Right lobe of liver (tissue), 4 donors: Measurements from ENCODE around the gene SLC26A5.

Experiments
- POLR2A ChIP-seq: fragments of 450-650 bp; IDR thresholded peaks from one replicate; pipeline ENCODE4 v1.6.1; 2017; ENCODE audit warnings: antibody characterized with exemption, mild to moderate bottlenecking
- TF ChIP-seq, protein P1 (sequence below), 4 donors: fragments of 200-600 bp in 3 of 4; fragments of 450-650 bp in 1 of 4; IDR thresholded peaks; one replicate each; pipeline versions ENCODE4 v1.5.1 to v1.8.0; 2016 to 2022; ENCODE audit warnings: antibody characterized with exemption in 4 of 4, mild to moderate bottlenecking in 2 of 4
- donor health status: DM: no; HTN: no; CAD: no.
- donor health status: DM: no; HTN: no; CAD: no.
- donor health status: DM: no; HTN: yes; CAD: no.

DNA sequence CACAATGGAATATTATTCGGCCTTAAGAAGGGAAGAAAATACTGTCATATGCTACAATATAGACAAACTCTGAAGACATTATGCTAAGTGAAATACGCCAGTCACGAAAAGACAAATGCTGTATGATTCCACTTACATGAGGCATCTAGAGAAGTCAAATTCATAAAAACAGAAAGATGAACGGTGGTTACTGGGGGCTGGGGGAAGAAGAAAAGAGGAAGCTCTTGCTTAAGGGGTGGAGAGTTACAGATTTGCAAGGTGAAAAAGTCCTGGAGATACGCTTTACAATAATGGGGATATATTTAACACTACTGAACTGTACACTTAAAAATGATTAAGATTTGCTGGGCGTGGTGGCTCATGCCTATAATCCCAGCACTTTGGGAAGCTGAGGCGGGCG is 49.5 kb downstream of the SLC26A5 start:
- TF ChIP-seq, protein P1, sequence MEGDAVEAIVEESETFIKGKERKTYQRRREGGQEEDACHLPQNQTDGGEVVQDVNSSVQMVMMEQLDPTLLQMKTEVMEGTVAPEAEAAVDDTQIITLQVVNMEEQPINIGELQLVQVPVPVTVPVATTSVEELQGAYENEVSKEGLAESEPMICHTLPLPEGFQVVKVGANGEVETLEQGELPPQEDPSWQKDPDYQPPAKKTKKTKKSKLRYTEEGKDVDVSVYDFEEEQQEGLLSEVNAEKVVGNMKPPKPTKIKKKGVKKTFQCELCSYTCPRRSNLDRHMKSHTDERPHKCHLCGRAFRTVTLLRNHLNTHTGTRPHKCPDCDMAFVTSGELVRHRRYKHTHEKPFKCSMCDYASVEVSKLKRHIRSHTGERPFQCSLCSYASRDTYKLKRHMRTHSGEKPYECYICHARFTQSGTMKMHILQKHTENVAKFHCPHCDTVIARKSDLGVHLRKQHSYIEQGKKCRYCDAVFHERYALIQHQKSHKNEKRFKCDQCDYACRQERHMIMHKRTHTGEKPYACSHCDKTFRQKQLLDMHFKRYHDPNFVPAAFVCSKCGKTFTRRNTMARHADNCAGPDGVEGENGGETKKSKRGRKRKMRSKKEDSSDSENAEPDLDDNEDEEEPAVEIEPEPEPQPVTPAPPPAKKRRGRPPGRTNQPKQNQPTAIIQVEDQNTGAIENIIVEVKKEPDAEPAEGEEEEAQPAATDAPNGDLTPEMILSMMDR (IDR thresholded peaks at IDR 0.05) = no peak
- TF ChIP-seq POLR2A = no peak
